Neuronal stem cell (in vitro differentiated cells): ENCODE measurements around the gene NFATC2.

Experiments
- DNase-seq: peaks from one replicate; pipeline ENCODE4 v3.0.0-alpha.2; 2013; ENCODE audit warnings: low spot score
- H2AFZ ChIP-seq: one replicate; pipeline ENCODE4 v1.6.1; 2013; ENCODE audit warnings: mild to moderate bottlenecking, low read length, inconsistent platforms
- H2AK5ac ChIP-seq: 2 replicates; pipeline ENCODE4 v1.6.1; 2013; ENCODE audit warnings: low read depth, mild to moderate bottlenecking, inconsistent platforms, low read length, moderate library complexity, mixed read lengths
- H2BK120ac ChIP-seq: 2 replicates; pipeline ENCODE4 v1.6.1; 2013; ENCODE audit warnings: low read depth, mild to moderate bottlenecking, inconsistent platforms, low read length, moderate library complexity, mixed read lengths
- H2BK12ac ChIP-seq: one replicate; pipeline ENCODE4 v1.6.1; 2013; ENCODE audit warnings: low read length, inconsistent platforms
- H2BK15ac ChIP-seq: 2 replicates; pipeline ENCODE4 v1.6.1; 2013; ENCODE audit warnings: mild to moderate bottlenecking, low read length, inconsistent platforms, mixed read lengths
- H2BK5ac ChIP-seq: one replicate; pipeline ENCODE4 v1.6.1; 2013; ENCODE audit warnings: inconsistent platforms, mild to moderate bottlenecking, low read length, moderate library complexity
- H3K14ac ChIP-seq: one replicate; pipeline ENCODE4 v1.6.1; 2013; ENCODE audit warnings: low read length, inconsistent platforms
- H3K18ac ChIP-seq: 2 replicates; pipeline ENCODE4 v1.6.1; 2013; ENCODE audit warnings: low read length, inconsistent platforms
- H3K23ac ChIP-seq: 2 replicates; pipeline ENCODE4 v1.6.1; 2013; ENCODE audit warnings: low read depth, mild to moderate bottlenecking, mixed read lengths, low read length, inconsistent platforms; ENCODE audit not compliant: poor library complexity
- H3K27ac ChIP-seq: replicated peaks from 3 replicates; pipeline ENCODE4 v1.5.1; 2013; ENCODE audit warnings: low read length, inconsistent platforms
- H3K27me3 ChIP-seq, 3 experiments: 2 replicates each; pipeline ENCODE4 v1.6.1; 2013; ENCODE audit warnings: low read length in 3 of 3, mild to moderate bottlenecking in 2 of 3, inconsistent platforms in 1 of 3, low read depth in 1 of 3, mixed read lengths in 1 of 3, moderate library complexity in 1 of 3; ENCODE audit not compliant: control insufficient read depth in 3 of 3, insufficient read depth in 3 of 3
- H3K36me3 ChIP-seq, 2 donors: replicated peaks in 1 of 2; 2 replicates each; pipeline ENCODE4 v1.6.1; 2013; ENCODE audit warnings: low read length in 2 of 2; ENCODE audit not compliant: control insufficient read depth in 2 of 2, insufficient read depth in 2 of 2
- H3K4ac ChIP-seq: 2 replicates; pipeline ENCODE4 v1.6.1; 2013; ENCODE audit warnings: inconsistent platforms, mild to moderate bottlenecking, low read length, moderate library complexity
- H3K4me1 ChIP-seq, 2 donors: 1 replicate in 1 of 2; 2 replicates in 1 of 2; pipeline ENCODE4 v1.6.1; 2013; ENCODE audit warnings: low read length in 2 of 2, low read depth in 1 of 2; ENCODE audit not compliant: control insufficient read depth in 2 of 2, insufficient read depth in 1 of 2
- H3K4me2 ChIP-seq: one replicate; pipeline ENCODE4 v1.6.1; 2013; ENCODE audit warnings: mild to moderate bottlenecking, low read length, inconsistent platforms; ENCODE audit not compliant: insufficient read depth, poor library complexity, severe bottlenecking
- H3K4me3 ChIP-seq, 2 donors: 2 replicates each; pipeline ENCODE4 v1.5.1; 2013; ENCODE audit warnings: low read length in 2 of 2, mild to moderate bottlenecking in 2 of 2, inconsistent platforms in 1 of 2, moderate library complexity in 1 of 2
- H3K79me1 ChIP-seq: one replicate; pipeline ENCODE4 v1.6.1; 2013; ENCODE audit warnings: low read depth, mild to moderate bottlenecking, inconsistent platforms, low read length, moderate library complexity
- H3K9ac ChIP-seq: one replicate; pipeline ENCODE4 v1.6.1; 2013; ENCODE audit warnings: mild to moderate bottlenecking, low read depth, low read length, inconsistent platforms; ENCODE audit not compliant: poor library complexity
- H3K9me3 ChIP-seq, 2 donors: replicated peaks in 1 of 2; 2 replicates each; pipeline versions ENCODE3 to v1.6.1; 2013; ENCODE audit warnings: low read length in 2 of 2, mild to moderate bottlenecking in 2 of 2, inconsistent platforms in 1 of 2, low read depth in 1 of 2, mixed read lengths in 1 of 2, moderate library complexity in 1 of 2; ENCODE audit not compliant: control insufficient read depth in 2 of 2, insufficient read depth in 1 of 2
- H4K8ac ChIP-seq: one replicate; pipeline ENCODE4 v1.6.1; 2013; ENCODE audit warnings: low read depth, mild to moderate bottlenecking, inconsistent platforms, low read length, moderate library complexity
- H4K91ac ChIP-seq: one replicate; pipeline ENCODE4 v1.6.1; 2013; ENCODE audit warnings: low read length, low read depth, mild to moderate bottlenecking, inconsistent platforms; ENCODE audit not compliant: poor library complexity
- WGBS, 2 donors: extraction: QIAGEN DNeasy Blood & Tissue Kit; methylation state at CpG; one replicate each; pipeline ENCODE4 v1.1.7; 2013; ENCODE audit warnings: missing lambda C conversion rate in 2 of 2, mixed read lengths in 1 of 2; ENCODE audit not compliant: insufficient read length in 2 of 2, insufficient replicate concordance in 1 of 2; ENCODE audit errors: extremely low coverage in 2 of 2; 5-methylcytosine and 5-hydroxymethylcytosine counted together

NFATC2 gene

DNA sequence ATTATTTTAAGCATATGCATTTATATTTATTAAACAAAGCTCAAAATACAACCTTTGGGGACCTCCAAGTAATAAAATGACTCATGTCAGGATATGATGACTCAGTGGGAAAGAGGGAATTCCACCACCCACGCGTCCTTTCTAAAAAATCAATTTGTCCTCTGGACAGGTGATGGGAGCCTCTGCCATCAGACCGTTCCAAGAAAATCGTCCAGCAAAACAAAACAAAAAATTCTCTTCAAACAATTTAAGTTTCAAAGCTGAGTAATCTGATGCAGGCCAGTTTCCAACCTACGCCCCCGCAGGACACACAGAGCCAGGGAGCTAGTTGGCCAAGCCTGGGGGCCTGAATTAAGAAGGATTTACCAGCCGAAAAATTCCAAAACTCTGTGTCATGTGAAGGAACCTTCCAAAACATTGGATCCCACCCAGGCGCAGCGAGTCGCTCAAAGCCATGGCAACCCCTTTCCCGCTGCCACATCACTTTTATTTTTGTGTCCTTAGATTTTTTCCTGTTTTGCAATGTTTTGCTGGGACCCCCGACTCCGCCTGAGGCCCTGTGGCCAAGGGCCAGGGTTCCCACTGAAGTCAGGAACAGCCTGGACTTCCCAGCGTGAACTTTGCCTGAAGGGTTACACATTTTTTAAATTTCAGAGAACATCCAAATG lies 95.3 kb downstream of the NFATC2 start:
- no peak overlapping the region for H2BK12ac ChIP-seq
- H2BK15ac ChIP-seq: no peak overlapping the region
- H3K9me3 ChIP-seq: no peaks in the 10 kb centered on the region
- H3K18ac ChIP-seq: no peak overlapping the region
- no peak overlapping the region for H4K8ac ChIP-seq
- H4K91ac ChIP-seq: no peak overlapping the region
- WGBS, 2 donors: no CpG with 5 or more reads among the region's 14 CpGs
- no peaks in the 10 kb centered on the region for H3K36me3 ChIP-seq
- no peak overlapping the region for H2BK5ac ChIP-seq
- H3K79me1 ChIP-seq: no peaks in the 10 kb centered on the region
- no peak overlapping the region for H2AK5ac ChIP-seq
- H3K23ac ChIP-seq: no peak overlapping the region
- H3K9ac ChIP-seq: no peak overlapping the region
- H3K27ac ChIP-seq: no peak overlapping the region
- peak overlapping the region; percentile 63 for H2AFZ ChIP-seq
- H3K4me1 ChIP-seq: peaks cover 13 to 15% of the 10 kb centered on the region in 2 donors
- no peak overlapping the region for H3K4me3 ChIP-seq
- peak; percentile 35 for DNase-seq
- no peak overlapping the region for H2BK120ac ChIP-seq
- H3K4ac ChIP-seq: no peak overlapping the region
- H3K27me3 ChIP-seq: no peaks in the 10 kb centered on the region
- H3K4me2 ChIP-seq: no peak overlapping the region
- no peak overlapping the region for H3K14ac ChIP-seq

DNA sequence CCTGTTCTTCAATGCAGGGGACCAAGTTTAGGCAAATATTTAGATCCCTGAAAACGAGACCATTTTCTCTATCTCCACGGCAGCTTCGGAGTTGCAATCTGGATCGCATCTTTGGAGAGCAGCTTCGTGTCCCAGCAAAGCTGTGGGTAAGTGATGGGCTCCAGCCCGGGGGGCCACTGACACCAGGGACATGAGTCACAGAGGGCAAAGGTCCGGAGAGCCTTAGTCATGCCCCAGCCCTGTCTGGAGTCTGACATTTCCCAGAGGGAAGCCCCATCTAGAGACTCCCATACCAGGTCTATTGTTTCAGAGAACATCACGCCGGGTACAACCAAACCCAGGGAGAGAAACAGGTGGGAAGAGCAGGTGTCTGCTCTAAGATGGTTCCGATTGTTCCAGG lies 95.9 kb downstream of the NFATC2 start:
- H3K23ac ChIP-seq: no peak overlapping the region
- H4K8ac ChIP-seq: no peak overlapping the region
- no peak overlapping the region for H3K9ac ChIP-seq
- no peak overlapping the region for H3K14ac ChIP-seq
- no peak overlapping the region for H4K91ac ChIP-seq
- H3K9me3 ChIP-seq: no peaks in the 10 kb centered on the region
- WGBS, 2 donors: no CpG with 5 or more reads among the region's 10 CpGs
- H3K4ac ChIP-seq: no peak overlapping the region
- no peak for DNase-seq
- H3K18ac ChIP-seq: no peak overlapping the region
- H3K4me2 ChIP-seq: no peak overlapping the region
- H3K27ac ChIP-seq: no peak overlapping the region
- H3K36me3 ChIP-seq: no peaks in the 10 kb centered on the region
- H3K4me1 ChIP-seq: peaks cover 13 to 15% of the 10 kb centered on the region in 2 donors
- H3K4me3 ChIP-seq: no peak overlapping the region
- H2BK5ac ChIP-seq: no peak overlapping the region
- peak overlapping the region; percentile 24 for H2AFZ ChIP-seq
- no peak overlapping the region for H2BK15ac ChIP-seq
- H2AK5ac ChIP-seq: no peak overlapping the region
- H3K79me1 ChIP-seq: no peaks in the 10 kb centered on the region
- no peak overlapping the region for H2BK12ac ChIP-seq
- no peaks in the 10 kb centered on the region for H3K27me3 ChIP-seq
- no peak overlapping the region for H2BK120ac ChIP-seq

DNA sequence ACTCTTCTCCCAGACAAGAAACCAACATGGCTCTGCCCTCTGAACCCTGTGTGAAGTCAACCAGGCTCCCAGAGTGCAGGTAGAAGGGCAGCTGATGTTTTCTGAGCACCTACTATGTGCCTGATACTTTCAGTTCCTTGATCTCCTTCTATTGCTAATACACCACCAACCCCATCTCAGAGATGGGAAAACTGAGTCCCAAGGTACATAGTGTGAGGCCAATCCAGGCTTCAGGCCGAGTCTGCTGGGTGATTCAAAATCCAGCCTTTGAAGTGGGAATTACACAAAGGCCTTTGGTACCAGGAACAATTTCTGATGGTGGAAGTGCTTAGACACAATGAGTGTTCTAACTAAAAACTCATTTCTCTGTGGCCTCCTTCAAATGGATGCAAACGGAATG lies 96.3 kb downstream of the NFATC2 start:
- Histone ChIP-seq H3K36me3 (no peaks in the 10 kb centered on the region), H3K79me1 (no peaks in the 10 kb centered on the region), H3K23ac (no peak overlapping the region), H3K4ac (no peak overlapping the region), H3K4me1 (peaks cover 13 to 15% of the 10 kb centered on the region in 2 donors), H3K4me2 (no peak overlapping the region), H3K27me3 (no peaks in the 10 kb centered on the region), H2BK120ac (no peak overlapping the region), H3K18ac (no peak overlapping the region), H4K8ac (no peak overlapping the region), H2BK15ac (no peak overlapping the region), H3K9ac (no peak overlapping the region), H2BK12ac (no peak overlapping the region), H3K4me3 (no peak overlapping the region), H3K27ac (no peak overlapping the region), H4K91ac (no peak overlapping the region), H3K14ac (no peak overlapping the region), H2AK5ac (no peak overlapping the region), H2AFZ (peak overlapping the region; percentile 24), H3K9me3 (no peaks in the 10 kb centered on the region), H2BK5ac (no peak overlapping the region)
- WGBS, 2 donors: no CpG with 5 or more reads among the region's 2 CpGs
- DNase-seq: no peak

DNA sequence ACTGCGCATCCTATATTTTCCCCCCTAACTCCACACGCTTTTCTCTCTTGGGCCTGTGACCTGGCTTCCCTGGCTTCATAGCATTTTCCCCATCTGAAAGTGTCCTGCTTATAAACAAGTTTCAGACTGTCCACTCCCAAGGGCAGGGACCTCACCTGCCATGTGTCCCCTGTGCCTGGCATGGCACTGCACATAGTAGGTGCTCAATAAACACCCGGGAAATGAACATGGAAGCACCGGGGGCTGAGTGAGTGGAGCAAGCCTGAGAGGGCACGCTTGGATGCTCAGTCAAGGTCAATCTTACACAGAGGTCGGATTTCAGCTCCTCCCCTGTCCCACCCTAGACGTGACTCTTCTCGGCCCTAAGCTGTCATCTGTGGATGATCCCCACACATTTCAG lies 96.9 kb downstream of the NFATC2 start:
- no peak overlapping the region for H3K4ac ChIP-seq
- no peak overlapping the region for H3K27ac ChIP-seq
- H4K91ac ChIP-seq: no peak overlapping the region
- no peaks in the 10 kb centered on the region for H3K79me1 ChIP-seq
- H3K23ac ChIP-seq: no peak overlapping the region
- H3K9ac ChIP-seq: no peak overlapping the region
- H2AFZ ChIP-seq: no peak overlapping the region
- no peak overlapping the region for H2BK15ac ChIP-seq
- no peak overlapping the region for H4K8ac ChIP-seq
- no CpG with 5 or more reads among the region's 8 CpGs for WGBS, 2 donors
- H3K4me1 ChIP-seq: peaks cover 13 to 15% of the 10 kb centered on the region in 2 donors
- H2AK5ac ChIP-seq: no peak overlapping the region
- H3K4me2 ChIP-seq: no peak overlapping the region
- no peaks in the 10 kb centered on the region for H3K9me3 ChIP-seq
- no peaks in the 10 kb centered on the region for H3K36me3 ChIP-seq
- H3K18ac ChIP-seq: no peak overlapping the region
- H2BK5ac ChIP-seq: no peak overlapping the region
- no peak overlapping the region for H2BK12ac ChIP-seq
- no peaks in the 10 kb centered on the region for H3K27me3 ChIP-seq
- DNase-seq: no peak
- no peak overlapping the region for H3K14ac ChIP-seq
- peak overlapping the region in 1 of 2 donors; percentile 0 for H3K4me3 ChIP-seq
- no peak overlapping the region for H2BK120ac ChIP-seq
